Stimulated activated CD4-positive, alpha-beta T cell treated with anti-CD3 and anti-CD28 coated beads, TNF-alpha, amount 100 ng/mL, for 24 hours (primary cell): ENCODE results near the gene P4HA1.

Experiments used
- DNase-seq, 3 experiments: peaks; one replicate each; pipeline ENCODE4 v3.0.0-alpha.2; 2020; ENCODE audit warnings: low read depth in 3 of 3

P4HA1 gene

DNA sequence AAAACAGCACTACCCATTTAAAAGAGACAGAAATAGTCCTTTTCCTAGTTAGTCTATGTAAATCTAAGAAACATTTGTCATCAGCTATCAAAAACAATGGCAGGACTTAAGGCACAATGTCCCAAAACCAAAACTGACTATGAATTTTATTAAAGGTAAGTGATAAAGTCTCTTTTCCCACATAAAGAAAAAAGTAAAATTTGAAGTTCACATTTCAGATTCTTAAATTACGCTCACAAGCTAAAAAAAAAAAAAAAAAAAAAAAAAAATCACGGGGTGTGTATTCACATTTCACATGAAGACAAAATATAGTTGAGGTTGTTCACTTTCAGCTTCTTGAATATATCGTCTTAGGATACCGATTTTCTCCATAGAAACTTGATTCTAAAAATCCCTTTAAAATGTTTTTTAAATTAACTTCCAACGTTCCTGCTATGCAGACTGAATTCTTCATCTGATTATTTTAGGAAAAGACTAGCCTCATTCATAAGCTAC, 1.6 kb downstream of the P4HA1 start:
- no peak for DNase-seq

DNA sequence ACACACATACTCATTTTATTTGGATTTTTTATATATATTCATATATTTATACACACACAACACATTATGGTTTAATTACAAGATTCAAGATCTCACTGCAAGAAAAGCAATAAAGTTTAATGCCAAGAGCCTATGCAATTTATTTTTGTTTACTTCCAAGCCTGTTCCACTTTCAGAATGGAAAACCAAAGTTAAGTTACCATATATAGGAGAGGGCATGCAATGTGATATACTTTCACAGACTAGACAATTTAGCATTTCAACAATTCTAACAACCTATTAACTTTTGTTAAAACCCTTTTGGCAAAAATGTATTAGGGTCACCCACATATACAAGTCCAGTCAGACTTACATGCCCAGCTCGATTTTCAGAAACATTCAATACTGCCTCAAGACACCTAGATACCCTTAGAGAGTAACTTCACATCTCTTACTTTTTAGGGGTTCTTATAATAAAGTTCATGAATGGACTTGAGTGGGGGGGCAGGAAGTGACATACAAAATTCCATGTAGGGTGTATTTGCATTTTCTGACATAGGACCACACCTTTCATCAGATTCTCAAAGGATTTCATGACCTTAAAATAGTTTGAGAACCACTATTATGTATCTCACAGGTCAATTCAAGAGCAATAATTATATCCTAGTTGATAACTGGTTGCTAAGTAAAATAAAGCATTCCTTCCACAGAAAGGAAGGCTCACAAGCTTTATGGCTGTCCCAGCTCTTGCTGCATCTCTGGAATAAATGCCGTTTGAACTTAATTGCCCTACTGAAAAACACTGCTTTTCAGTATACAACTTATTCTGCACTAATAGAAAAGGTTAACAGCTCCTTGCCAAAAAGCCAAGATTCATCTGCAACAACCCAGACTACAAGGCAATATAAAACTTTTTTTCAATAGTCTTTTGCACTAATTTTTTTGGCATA, 2.5 kb downstream of the P4HA1 start:
- no peak for DNase-seq

DNA sequence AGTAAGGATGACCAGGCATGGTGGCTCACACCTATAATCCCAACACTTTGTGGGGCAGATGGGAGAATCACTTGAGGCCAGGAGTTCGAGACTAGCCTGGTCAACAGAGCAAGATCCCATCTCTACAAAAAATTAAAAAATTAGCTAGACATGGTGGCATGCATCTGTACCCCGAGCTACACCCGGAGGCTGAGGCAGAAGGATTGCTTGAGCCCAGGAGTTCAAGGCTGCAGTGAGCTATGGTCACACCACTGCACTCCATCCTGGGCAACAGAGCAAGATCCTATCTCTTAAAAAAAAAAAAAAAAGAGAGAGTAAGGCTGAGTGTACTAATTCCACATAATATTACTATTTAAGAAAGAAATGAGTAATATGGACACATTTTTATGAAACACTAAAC, 3.8 kb downstream of the P4HA1 start:
- DNase-seq = no peak

DNA sequence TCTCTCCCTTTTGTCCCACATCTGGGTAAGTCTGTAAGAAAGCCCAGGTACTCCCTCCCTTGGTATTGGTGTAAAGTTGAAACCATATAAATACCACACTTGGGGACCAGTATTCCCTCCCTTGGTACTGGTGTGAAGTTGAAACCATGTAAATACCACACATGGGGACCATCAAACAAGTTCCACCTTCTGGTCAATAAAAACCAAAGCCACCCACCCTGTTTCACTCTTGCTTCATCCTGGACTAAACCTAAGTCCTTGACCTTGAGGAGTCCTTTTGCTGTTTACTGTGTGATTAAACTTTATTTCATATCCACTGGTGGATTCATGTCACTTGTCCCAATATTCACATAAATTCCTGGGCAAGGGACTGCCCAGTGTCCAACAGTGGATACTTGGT, 8.4 kb downstream of the P4HA1 start:
- no peak for DNase-seq

DNA sequence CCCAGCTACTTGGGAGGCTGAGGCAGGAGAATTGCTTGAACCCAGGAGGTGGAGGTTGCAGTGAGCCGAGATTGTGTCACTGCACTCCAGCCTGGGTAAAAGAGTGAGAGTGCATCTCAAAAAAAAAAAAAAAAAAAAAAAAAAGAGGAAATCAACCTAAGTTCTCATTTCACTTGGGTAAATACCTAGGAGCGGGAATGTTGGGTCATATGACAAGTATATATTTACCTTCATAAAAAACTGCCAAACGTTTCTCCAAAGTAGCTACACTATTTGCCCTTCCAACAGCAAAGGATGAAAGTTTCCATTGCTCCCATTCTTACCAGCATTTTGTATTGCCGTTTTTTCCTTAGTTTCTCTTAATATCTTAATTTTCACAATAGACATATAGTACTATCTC, 9.8 kb downstream of the P4HA1 start:
- no peak for DNase-seq

DNA sequence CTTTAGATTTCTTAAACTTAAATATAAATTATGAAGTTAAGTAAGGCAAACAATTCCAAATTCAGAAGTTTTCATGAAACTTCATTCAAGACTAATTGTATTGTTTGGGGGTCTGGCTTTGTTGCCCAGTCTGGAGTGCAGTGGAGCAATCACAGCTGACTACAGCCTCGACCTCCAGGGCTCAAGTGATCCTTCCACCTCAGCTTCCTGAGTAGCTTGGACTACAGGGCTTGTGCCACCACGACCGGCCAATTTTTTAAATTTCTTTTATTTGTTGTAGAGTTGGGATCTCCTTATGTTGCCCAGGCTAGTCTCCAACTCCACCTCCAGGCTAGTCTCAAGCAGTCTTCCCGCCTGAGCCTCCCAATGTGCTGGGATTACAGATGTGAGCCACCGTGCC, 12.5 kb downstream of the P4HA1 start:
- no peak for DNase-seq

DNA sequence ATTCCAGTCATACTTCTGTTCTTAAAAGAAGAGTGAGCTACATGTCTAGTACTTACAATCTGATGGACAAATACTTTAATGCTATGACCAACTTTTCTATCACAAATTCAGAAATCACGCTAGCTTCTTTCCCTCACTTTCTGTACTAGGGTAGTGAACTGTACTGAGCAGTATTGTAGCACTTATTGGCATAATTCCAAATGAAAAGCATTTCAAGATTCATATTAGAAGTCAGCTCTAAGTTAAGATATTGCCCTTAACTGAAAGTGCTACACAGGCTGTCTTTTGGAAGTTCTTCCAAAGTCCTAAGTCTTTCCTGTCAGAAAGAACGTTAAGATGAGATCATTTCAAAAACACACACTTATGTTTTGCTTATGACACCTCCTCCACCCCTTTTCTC, 13.4 kb downstream of the P4HA1 start:
- no peak for DNase-seq

DNA sequence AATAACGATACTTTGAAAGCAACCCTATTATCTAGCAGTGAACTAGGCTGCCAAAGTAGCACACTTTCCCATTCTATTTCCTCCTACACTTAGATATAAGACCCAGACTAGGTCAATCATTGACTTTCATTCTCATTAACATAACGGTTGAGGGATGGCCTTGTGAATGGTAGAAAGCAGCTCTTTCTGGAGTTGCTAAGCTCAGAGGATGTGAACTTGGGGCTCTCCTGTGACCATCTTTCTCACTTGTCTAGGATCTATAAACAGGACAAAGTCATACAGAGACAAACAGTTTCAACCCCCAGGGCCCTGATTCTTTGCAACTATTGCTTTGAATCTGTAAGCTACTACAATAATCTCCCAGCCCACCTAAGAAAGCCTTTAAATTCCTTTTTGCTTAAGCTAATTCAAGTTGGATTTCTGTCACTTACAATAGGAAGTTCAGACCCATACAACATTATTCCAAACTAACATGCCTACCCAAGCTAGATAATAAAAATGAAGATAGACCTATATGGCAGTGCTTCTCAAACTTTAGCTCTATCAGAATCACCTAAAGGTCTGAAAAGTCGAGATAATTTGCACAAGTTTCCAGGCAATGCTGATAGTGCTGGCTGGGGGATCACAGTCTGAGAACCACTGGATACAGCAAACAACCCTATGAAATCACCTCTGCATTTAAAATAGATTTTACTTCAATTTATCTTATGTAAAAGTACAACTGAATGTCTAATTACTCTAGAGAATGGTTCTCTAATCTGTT, 16.7 kb downstream of the P4HA1 start:
- DNase-seq = no peak

DNA sequence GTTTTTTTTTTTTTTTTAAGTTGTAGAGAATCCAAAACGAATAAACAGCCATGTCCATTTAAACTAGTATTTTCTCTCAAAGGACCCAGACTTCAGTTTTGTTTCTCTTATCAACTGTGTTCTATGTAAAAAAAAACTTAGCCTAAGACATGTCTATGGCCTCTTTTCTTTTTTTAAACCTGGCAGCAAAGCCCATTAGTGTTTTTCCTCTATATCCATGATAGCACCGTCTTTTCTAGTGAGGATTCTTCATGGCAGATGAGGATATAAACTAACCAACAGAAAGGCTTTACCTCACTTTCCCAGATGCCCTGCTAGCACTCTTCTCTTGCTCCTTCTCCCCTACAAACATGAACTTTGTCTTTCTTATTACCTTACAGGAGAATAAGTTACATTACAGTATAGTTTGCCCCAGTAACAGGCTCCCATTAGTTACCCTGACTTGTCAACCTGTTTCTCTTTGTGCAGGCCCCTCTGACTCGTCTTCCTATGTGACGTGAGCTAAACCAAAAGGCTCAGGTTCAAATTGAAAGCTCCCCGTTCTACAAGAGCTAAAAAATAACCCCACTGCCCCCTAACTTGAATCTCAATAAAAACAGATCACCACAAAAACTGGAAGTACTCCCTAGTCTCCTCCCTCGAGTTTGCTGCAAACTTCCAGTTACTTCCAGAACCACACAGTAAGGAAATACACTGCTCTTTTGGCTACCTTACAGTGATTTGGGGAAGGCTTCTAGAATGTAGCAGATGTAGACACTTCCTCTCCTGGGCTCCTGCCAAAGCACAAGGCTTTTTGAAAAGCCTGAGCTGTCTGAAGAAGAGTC, 20.1 kb downstream of the P4HA1 start:
- no peak for DNase-seq

DNA sequence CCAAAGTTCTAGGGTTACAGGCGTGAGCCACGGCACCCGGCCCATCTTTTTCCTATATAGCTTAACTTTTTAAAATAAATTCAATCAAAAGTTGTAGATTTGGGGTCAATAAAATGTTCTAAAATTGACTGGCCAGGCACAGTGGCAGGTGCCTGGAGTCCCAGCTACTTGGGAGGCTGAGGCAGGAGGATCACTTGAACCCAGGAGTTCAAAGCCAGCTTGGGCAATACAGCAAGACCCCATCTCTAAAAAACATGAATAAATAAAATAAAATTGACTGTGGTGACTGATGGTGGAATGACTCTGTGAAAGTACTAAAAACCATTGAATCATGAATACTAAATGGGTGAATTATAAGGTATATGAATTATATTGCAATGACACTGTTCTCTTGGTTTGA, 20.8 kb downstream of the P4HA1 start:
- no peak for DNase-seq

DNA sequence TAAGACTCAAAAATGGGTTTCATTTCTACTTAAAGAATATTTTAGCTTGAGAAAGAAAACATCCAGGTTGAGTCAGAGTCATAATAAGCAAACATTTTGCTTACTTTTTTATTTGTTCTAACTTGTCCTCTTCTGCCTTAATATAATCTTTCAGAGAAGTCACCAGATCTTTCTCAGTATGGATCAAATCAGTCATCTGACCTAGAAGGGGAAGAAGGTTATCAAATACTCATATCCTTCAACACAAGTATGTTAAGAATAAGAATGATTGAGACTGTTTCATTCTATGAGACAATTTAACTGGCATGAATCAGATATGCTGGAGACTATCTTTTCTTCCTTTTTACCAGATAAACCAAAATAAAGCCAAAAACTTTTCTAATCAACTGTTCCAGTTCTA, 23.0 kb downstream of the P4HA1 start:
- DNase-seq = no peak

DNA sequence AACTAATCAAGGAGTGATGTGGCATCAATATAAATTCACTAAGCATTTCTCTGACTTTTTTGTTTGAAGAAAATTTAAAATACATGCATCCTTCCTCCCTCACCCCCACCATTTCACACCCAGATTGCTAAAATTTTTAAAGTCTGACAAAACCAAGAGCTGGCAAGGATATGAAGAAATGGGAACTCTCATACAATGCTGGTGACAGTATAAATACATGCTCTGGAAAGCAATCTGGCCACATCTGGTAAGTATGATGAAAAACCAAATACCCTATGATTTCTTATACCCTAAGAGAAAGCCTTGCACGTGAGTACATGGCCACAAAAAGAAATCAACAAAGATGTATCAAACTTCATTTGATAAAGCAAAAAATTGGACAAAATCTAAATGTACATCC, 31.2 kb downstream of the P4HA1 start:
- no peak for DNase-seq

DNA sequence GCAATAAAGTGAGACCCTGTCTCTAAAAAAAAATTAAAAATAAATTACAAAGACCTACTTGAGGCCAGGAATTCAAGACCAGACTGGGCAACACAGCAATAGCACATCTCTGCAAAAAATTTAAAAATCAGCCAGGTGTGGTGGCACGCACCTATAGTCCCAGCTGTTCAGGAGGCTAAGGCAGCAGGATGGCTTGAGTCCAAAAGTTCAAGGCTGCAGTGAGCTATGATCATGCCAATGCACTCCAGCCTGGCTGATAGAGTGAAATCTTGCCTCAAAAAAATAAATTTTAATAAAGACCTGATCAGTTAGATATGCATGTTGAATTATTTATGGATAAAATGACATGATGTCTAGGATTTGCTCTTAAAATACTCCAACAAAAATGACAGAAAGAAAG, 34.9 kb downstream of the P4HA1 start:
- no peak for DNase-seq

DNA sequence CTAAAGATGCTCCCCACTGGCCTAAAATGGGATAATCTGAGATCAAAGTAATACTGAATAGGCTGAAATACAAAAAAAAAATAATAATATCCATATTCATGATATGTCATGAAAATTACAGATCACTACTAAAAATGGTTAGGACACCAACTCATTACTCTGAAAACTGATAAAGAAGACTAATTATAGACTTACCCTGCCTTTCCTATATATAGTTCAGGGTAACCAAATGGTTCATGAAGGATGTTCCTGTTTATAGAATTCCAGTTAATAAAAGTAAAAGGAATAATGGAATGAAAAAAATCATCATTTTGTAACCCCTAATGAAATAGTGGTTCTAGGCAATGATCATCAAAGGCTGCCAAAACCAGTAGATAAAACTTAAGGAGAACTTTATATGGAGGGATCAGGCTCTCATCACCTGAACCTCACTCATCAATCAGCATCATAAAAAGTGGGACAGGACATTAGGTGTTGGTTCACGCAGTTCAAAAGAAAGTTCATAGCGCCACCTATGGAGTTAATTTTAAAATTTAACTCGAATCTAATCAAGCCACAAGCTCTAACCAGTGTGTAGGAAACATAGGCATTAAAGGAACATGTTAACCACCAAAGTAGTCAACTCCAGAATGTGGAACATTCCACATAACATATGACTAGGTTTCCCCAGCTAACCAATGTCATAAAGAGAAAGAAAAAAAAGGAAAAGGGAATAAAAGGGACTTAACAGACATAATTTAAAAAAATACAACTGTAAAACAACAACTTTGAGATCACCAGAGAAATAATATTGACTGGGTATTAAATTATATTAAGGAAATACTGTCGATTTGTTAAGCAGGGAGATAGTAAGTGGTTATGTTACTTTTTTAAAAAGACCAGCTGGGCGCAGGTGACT, 35.7 kb downstream of the P4HA1 start:
- no peak for DNase-seq

DNA sequence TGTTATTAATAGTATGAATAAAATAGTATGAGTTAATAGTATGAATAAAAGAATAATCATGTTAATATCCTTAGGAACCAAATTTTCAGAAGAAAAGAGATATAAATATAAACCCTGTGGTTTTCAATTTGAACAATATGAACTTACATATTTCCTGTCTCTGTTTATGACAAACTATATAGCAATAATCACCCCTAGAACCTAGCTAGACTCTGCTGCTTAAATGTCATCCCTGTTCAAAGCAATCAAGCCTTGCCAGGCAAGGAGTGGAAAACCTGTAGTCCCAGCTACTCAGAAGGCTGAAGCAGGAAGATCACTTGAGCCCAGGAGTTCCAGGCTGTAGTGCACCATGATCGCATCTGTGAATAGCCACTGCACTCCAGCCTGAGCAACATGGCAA, 36.5 kb downstream of the P4HA1 start:
- no peak for DNase-seq

DNA sequence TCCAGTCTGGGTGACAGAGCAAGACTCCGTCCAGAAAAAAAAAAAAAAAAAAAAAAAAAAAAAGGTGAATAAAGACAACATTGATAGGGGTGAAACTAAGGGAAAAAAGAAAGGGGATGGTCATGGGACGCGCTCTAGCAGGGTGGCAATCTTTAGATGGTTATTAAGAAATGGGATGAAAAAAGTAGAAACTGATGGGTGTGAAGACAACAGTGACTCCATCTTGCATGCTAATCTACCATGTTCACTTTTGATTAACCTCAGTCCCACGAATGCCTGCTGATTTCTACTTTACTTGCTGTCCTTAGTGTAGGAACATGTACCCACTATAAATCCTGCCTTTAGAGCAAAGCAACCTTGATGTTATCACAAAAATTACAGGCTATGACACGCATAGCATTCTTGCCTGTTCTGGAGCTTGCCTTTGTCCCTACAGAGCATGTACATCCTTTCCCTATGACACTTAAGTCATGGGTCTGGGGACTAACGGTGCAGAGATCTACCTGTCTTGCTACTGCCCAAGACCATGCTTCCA, 38.5 kb downstream of the P4HA1 start:
- DNase-seq = no peak

DNA sequence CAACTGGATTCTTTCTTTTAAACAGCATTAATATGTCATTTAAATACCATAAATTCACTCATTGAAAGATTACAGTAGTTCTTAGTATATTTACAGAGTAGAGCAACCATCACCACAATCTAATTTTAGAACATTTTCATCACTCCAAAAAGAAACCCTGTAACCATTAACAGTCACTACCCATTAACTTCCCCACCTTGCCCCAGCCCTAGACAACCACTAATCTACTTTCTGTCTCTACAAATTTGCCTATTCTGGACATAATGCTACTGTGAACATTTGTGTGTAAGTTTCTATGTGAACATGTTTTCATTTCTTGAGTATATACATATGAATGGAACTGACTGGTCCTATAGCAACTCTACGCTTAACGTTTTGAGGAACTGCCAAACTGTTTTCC, 42.4 kb downstream of the P4HA1 start:
- DNase-seq = no peak

DNA sequence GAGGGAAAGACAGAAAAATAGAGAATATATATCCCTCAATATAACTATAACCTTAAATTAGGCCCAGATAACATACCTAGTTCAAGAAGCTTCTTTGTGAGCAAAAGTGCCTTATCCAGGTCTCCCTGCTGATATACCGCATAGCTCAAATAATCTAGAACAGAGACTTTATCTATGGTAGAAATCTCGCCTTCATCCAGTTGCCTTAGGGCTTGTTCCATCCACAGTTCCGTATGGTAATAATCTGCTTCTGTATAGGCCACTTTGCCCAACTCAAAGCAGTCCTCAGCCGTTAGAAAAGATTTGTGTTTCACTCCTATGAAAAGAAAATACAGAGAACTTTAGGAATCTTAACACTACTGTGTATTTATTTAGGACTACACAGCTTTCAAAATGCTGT, 43.4 kb downstream of the P4HA1 start:
- no peak for DNase-seq

DNA sequence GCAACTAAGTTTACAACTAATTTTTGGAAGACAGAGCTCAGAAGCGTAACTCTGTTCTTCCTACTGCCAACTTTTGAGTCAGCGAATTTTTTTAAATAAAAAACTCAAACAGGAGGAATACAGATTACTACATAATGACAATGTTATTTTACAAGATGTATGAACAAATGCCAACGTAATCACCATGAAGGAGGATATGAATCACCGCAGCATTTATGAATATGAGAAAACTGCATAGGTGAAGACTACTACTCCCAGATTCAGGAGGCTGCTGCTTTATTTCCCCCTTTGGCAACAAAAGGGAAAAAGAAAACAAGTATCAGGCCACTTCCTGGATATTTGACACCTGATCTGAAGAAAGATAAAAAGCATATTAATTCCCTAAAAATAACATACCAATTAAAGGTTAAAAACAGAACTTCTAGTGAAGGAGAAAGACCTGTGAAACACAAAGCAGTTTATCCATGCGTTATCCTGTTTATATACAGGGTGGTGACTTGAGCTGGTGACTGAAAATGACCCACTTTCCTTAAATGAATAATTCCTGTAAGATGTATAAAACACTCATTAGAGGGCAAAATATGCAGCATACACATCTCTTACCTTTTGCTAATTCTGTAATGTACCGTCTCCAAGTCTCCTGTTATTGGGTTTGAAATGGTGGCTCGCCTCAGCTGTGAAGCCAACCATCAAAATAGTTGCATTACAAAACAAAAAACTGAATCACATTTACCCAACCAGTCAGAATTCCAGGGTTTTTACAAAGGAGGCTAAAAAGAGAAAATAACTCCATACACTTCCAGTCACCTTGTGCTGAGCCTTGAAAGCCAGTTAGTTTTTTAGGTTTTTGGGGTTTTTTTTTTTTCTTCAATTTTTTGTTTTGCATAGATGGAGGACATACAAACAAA, 52.0 kb downstream of the P4HA1 start:
- DNase-seq = no peak
